GM12872 (cell line): ENCODE results near the gene NUMB.

Experiments used
- CTCF ChIP-seq: IDR thresholded peaks from 3 replicates; pipeline ENCODE4 v1.5.1; 2011; ENCODE audit warnings: low read depth, mild to moderate bottlenecking, low read length, moderate library complexity; ENCODE audit not compliant: insufficient read depth

NUMB gene

GRCh38 chr14:73250317-73250713 lies 208.0 kb downstream of the NUMB start:
- TF ChIP-seq CTCF, result no peak

GRCh38 chr14:73249564-73250316 lies 208.6 kb downstream of the NUMB start:
- TF ChIP-seq CTCF, result no peak

GRCh38 chr14:73249108-73249507 lies 209.2 kb downstream of the NUMB start:
- TF ChIP-seq CTCF, result no peak

GRCh38 chr14:73248108-73248868 lies 210.1 kb downstream of the NUMB start:
- no peak for TF ChIP-seq CTCF

- no peak for TF ChIP-seq CTCF
Measured at GRCh38 chr14:73246387-73247150, 211.8 kb downstream of the NUMB start.

- TF ChIP-seq CTCF, result no peak
Measured at GRCh38 chr14:73245480-73246325, 212.6 kb downstream of the NUMB start.
